ENCODE measurements around the gene ZMYM2.

GRCh38 chr13:19991531-19991930 is 33.0 kb downstream of the ZMYM2 start:
- TF ChIP-seq CTCF (IDR thresholded peaks at IDR 0.05) (no peak), POLR2A (IDR thresholded peaks at IDR 0.05) (no peak)

Data from uterus (tissue), 2 donors.